Breast epithelium (tissue), 3 donors: ENCODE measurements around the gene CHIT1.

ENCODE experiments used
- CTCF ChIP-seq, 3 donors: fragments of 450-650 bp; IDR thresholded peaks; one replicate each; pipeline ENCODE4 v1.5.1; 2016 to 2017; ENCODE audit warnings: antibody characterized with exemption in 3 of 3, mild to moderate bottlenecking in 3 of 3, moderate library complexity in 3 of 3
- POLR2A ChIP-seq: fragments of 450-650 bp; IDR thresholded peaks from one replicate; pipeline ENCODE4 v1.6.1; 2016; ENCODE audit warnings: antibody characterized with exemption, mild to moderate bottlenecking, moderate library complexity
- POLR2AphosphoS5 ChIP-seq, 3 donors: sonication (generic); formaldehyde crosslinking; IDR thresholded peaks; one replicate each; pipeline ENCODE4 v1.6.1; 2017; ENCODE audit warnings: antibody characterized with exemption in 3 of 3

- TF ChIP-seq POLR2AphosphoS5 (IDR thresholded peaks at IDR 0.05) (no peak), CTCF (IDR thresholded peaks at IDR 0.05) (no peak), POLR2A (no peak)
Observed at GRCh38 chr1:203187689-203188264, 41.7 kb downstream of the CHIT1 start.
